Measurements from ENCODE around the gene GPAM. TPM values are rescaled to one million over a fixed set of nuclear protein-coding genes. Genes with fewer than 3 reads are reported as not detected.

The GPAM gene
- total RNA-seq, 2 experiments from 2014 or later, result 7.5 to 13.0 TPM

- ChIA-PET CTCF (ENCODE audit: unreplicated experiment) (no interaction called here), POLR2A (interaction anchor here (0.9 kb wide), 1 partner anchor 9 kb away, joined by 3 read pairs; no protein-coding TSS in a partner anchor)
- no peaks in the 10 kb centered on the region for H4K20me1 ChIP-seq (ENCODE audit: insufficient read depth, low read length)
- H3K4me1 ChIP-seq (ENCODE audit: insufficient read depth, low read length, poor library complexity, severe bottlenecking), result no peaks in the 10 kb centered on the region
- H3K79me2 ChIP-seq (ENCODE audit: insufficient read depth, low read depth, low read length), result no peaks in the 10 kb centered on the region
- H3K9me2 ChIP-seq (ENCODE audit: insufficient read depth, low read length), result no peaks in the 10 kb centered on the region
- intact Hi-C loops (cut with micrococcal nuclease; ENCODE audit: unreplicated experiment), result no loop called here
- H3K27ac ChIP-seq (ENCODE audit: low read depth, low read length, poor library complexity, severe bottlenecking), result no peak overlapping the region
- no peak overlapping the region for H2AFZ ChIP-seq (ENCODE audit: low read length)
- 0 out of 2 replicates have a peak, but pooled peaks cover 5% of the 10 kb centered on the region for H3K9me3 ChIP-seq (ENCODE audit: low read length)
- DNase-seq (ENCODE audit: low spot score), result no peak
- H3K36me3 ChIP-seq (ENCODE audit: insufficient read depth, low read length), result no peaks in the 10 kb centered on the region
- no TSS peak for BruUV-seq (replicated peaks)
- H3K4me3 ChIP-seq (ENCODE audit: low read depth, low read length, poor library complexity, severe bottlenecking), result no peak overlapping the region
- TF ChIP-seq EZH2phosphoT487 (IDR thresholded peaks at IDR 0.05; ENCODE audit: borderline replicate concordance, low read depth, low read length), result no peak
- no peak for TF ChIP-seq CTCF (conservative IDR thresholded peaks at IDR 0.05; ENCODE audit: low read length)
- H3K4me2 ChIP-seq (ENCODE audit: low read length), result no peak overlapping the region
Measured at GRCh38 chr10:112191041-112191590, 7.6 kb upstream of the GPAM start.

- intact Hi-C loops (cut with micrococcal nuclease; ENCODE audit: unreplicated experiment), result no loop called here
- CTCF ChIA-PET (ENCODE audit: unreplicated experiment), result no interaction called here
- POLR2A ChIA-PET, result interaction anchor here (0.6 to 0.9 kb wide), 2 partner anchors 30 to 36 kb away, joined by 3 to 5 read pairs; no protein-coding TSS in a partner anchor
Measured at GRCh38 chr10:112189465-112189864, 5.9 kb upstream of the GPAM start.

More at GRCh38 chr10:112189465-112189864, 5.9 kb upstream of the GPAM start:
- Histone ChIP-seq H4K20me1 (ENCODE audit: insufficient read depth, low read length) (no peaks in the 10 kb centered on the region), H3K4me3 (ENCODE audit: low read depth, low read length, poor library complexity, severe bottlenecking) (no peak overlapping the region), H3K27ac (ENCODE audit: low read depth, low read length, poor library complexity, severe bottlenecking) (no peak overlapping the region), H3K9me2 (ENCODE audit: insufficient read depth, low read length) (no peaks in the 10 kb centered on the region), H3K9me3 (ENCODE audit: low read length) (0 out of 2 replicates have a peak, but pooled peaks cover 14% of the 10 kb centered on the region), H3K4me2 (ENCODE audit: low read length) (no peak overlapping the region), H3K36me3 (ENCODE audit: insufficient read depth, low read length) (no peaks in the 10 kb centered on the region), H3K79me2 (ENCODE audit: insufficient read depth, low read depth, low read length) (no peaks in the 10 kb centered on the region), H2AFZ (ENCODE audit: low read length) (no peak overlapping the region), H3K4me1 (ENCODE audit: insufficient read depth, low read length, poor library complexity, severe bottlenecking) (peaks cover 3% of the 10 kb centered on the region)
- no peak for DNase-seq (ENCODE audit: low spot score)
- no TSS peak for BruUV-seq (replicated peaks)
- TF ChIP-seq CTCF (conservative IDR thresholded peaks at IDR 0.05; ENCODE audit: low read length) (no peak), EZH2phosphoT487 (IDR thresholded peaks at IDR 0.05; ENCODE audit: borderline replicate concordance, low read depth, low read length) (no peak)
